Left renal pelvis (tissue), 4 donors: Measurements from ENCODE around the gene TRMT44. TPM values are rescaled to one million over a fixed set of nuclear protein-coding genes. Genes with fewer than 3 reads are reported as not detected.
A peak's percentile ranks its signal among the peaks of the same experiment; 100 is the strongest.

Experiments used
- DNase-seq, 4 donors: peaks; one replicate each; pipeline ENCODE4 v3.0.0-alpha.2; 2013; ENCODE audit warnings: low read depth in 4 of 4, low spot score in 3 of 4
- polyA plus RNA-seq, 4 donors: library from polyadenylated mRNA; unstranded; fragments of 120-200 nt; gene quantifications; one replicate each; pipeline ENCODE4 v1.2.1, GENCODE V29; 2013; ENCODE audit not compliant: insufficient read length in 4 of 4

TRMT44 gene
- polyA plus RNA-seq, 4 donors, result 11.4 to 20.0 (median 14.1) TPM

- no peak for DNase-seq
These were observed 23.2 kb downstream of the TRMT44 start for GRCh38 chr4:8463811-8464210.

DNA sequence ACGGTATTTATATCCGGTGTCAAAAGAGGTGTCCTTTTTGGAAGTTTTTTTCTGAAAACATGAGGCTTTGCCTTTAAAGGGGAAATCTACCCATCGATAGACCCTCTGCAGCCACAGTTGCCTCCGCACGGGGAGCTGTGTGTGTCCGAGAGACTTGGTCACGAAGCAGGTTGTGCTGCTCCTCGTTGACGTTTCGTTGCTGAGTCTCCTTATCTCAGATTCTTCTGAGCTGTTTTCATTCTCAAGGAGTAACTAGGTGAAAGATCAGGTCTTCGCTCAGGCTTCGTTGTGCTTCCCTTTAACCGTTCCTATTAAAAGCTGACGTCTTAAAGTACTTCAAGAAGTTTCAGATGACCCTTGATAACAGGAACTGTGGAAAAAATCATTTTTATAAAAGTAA is 23.8 kb downstream of the TRMT44 start:
- DNase-seq, result no peak

- no peak for DNase-seq
These were observed 25.3 kb downstream of the TRMT44 start for GRCh38 chr4:8465615-8466611.

DNA sequence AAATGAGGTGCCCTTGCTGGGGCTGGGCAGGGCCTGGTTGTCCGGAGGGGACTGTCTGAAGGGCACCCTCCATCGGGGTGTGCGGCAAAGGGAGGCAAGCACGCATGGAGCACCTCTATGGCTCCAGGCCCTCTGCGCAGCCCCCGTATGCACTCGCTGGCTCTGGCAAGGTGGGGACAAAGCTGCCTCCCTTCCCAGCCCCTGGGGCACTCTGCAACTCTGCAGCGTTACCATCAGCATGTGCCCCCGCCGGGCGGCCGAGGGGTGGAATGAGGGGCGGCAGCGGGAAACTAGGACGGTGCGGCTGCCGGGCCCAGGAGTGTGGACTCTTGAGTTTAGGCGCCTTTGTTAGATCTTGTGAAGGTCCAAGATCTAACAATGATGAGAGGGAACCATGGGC is 26.4 kb downstream of the TRMT44 start:
- no peak for DNase-seq

- no peak for DNase-seq
These were observed 28.4 kb downstream of the TRMT44 start for GRCh38 chr4:8468746-8469535.

DNA sequence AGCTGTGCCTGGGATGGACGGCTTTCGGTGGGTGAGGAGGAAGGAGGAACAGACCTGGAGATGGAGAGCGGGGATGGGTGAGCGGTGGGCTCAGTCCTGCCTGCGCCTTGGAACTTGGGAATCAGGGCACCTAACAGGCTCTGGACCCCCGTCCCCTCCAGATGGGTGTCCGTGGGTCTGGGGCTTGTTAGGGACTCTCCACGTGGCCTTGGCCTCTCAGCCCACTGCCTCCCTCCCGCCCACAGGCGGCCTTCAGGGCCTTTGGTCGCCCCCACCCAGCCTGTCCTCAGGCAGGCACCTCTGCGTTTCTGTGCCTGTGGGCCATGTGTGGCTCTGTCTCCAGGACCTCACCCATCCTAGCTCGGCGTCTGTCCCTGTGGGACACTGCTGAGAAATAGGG is 29.0 kb downstream of the TRMT44 start:
- no peak for DNase-seq

GRCh38 chr4:8470451-8471024 is 30.0 kb downstream of the TRMT44 start:
- no peak for DNase-seq

DNA sequence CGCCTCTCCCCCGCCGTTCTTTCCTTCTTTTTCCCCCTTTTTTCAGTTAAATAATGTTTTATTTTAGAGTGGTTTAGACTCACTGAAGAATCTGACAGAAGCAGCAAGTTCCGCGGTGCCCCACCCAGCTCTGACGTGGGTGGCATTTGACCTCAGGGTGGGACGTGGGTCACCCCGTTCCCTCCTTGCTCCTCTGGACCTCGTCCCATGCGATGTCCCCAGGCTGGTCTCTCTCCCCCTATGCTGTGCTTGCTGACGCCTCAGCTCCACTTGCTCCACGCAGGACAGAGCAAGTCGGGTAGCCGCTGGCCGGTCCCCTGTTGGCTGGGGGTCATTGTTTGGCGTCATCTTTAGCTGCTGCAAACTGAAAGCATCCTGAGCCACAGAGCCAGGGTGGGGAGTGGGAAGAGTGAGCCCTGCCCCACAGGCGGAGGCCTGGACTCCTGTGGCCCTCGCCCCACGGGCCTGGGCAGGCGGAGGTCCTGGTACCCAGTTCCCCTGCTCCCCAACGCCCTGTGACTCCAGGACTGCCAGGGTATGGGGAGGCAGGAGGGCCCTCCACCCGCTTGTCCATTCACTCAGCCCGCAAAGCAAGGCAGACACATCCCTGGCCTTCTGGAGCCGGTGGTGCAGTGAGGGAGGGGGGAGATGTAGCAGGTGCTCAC is 30.8 kb downstream of the TRMT44 start:
- no peak for DNase-seq

DNA sequence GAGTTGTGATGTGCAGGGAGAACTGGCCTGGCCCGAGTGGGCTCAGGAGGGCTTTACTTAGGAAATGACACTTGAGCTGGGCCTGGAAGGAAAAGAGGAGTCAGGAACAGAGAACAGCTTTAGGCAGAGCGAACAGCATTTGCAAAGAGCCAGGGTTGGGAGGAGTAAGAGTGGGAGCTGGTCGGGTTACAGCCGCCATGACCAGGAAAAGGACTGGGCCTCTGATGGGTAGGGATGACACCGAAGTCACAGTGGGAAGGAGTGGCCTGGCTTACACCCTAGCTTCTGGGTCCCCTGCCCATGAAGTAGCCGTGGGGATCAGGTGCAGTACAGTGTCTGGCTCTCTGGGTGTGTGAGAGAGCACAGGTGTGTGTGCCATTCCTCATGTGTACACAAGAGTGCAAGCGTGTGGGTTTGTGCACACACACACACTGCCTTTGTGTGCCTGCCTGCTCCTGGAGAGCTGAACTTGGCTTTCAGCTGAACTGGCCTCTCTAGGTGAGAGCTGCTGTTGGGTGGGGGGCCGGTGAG is 31.6 kb downstream of the TRMT44 start:
- peak in 1 of 4 donors; percentile 35 for DNase-seq

GRCh38 chr4:8472689-8473197 is 32.2 kb downstream of the TRMT44 start:
- DNase-seq, result peak; percentile 40 to 69 (median 58)

DNA sequence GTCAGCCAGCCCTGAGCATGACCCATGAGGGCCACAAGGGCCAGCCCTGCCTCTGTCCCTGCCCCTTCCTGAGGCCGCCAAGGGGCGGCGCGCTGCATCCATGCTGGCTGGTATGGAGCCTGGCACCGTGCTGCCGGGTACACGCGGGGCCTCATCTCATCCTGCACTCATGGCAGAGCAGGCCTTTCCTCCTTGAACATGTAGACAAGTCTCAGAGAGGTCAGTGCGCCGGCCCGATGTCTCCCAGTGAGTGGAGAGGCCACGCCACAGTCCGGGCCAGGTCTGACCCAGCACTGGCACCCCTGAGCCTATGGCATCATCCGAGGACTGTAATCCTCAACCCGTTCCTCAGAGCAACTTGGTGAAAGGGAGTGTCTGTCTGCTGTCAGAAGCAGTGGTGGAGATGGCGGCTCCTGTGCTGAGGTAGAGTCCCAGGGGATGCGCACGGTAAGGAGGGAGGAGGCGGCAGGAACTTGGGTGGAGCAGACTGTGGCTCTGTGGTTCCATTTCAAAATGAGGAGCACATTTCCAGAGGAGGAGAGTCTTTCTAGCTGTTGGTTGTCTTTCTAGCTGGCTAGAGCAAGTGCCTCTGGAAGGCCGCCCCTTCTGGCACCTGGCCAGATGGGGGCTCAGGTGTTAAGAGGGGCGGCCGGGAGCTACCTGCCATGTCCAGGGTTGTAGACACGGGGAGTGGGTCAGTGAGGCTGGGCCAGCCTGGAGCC is 32.8 kb downstream of the TRMT44 start:
- DNase-seq, result no peak

DNA sequence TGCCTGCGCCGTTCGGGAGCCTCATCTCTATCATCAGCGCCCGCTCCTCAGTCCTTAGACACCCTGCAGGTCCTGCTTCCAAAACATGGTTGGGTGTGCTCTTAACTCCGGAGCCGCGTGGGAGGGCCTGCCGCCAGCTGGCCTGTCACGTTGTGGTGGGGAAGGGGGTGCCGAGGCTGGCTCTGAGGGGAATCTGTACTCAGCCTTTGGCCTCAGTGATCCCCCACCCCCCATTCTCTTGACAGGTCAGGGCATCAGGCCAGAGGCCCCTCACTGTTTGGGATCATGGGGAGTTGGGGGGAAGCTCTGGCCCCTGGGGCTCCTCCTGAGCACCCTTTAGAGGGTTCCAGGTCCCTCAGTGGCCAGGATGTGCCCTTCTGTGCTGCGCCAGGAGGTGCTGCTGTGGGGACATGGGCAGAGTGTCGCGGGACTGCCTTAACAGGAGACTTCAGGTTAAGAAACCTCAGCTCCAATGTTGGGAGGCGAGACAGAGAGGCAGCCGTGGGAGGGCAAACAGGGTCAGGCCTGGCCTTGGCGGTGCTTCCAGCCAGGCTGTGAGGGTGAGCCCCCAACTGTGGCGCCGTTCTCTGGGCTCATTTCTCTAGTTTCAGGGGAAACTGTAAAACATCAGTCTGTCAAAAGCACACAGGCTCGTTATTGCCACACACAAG is 33.5 kb downstream of the TRMT44 start:
- DNase-seq, result no peak

GRCh38 chr4:8474856-8475255 is 34.3 kb downstream of the TRMT44 start:
- DNase-seq, result no peak

GRCh38 chr4:8475751-8476575 is 35.4 kb downstream of the TRMT44 start:
- DNase-seq, result no peak

GRCh38 chr4:8477095-8477635 is 36.6 kb downstream of the TRMT44 start:
- DNase-seq, result no peak

GRCh38 chr4:8477676-8478075 is 37.1 kb downstream of the TRMT44 start:
- DNase-seq, result no peak

- DNase-seq, result no peak
These were observed 37.8 kb downstream of the TRMT44 start for GRCh38 chr4:8478371-8478770.
